RPMI7951 (cell line): ENCODE results near the gene BEGAIN. TPM values are rescaled to one million over a fixed set of nuclear protein-coding genes. Genes with fewer than 3 reads are reported as not detected.

ENCODE experiments used
- DNase-seq: peaks from one replicate; pipeline ENCODE4 v3.0.0-alpha.2; 2012; ENCODE audit warnings: low read depth
- total RNA-seq: library from RNA; depleted of rRNA; stranded (reverse); fragments of >200 nt; shearing (Covaris generic); gene quantifications from 2 replicates; pipeline ENCODE4 v1.2.3, GENCODE V29; 2014

The BEGAIN gene
- total RNA-seq, 1 experiment from 2014 or later, result not detected

DNA sequence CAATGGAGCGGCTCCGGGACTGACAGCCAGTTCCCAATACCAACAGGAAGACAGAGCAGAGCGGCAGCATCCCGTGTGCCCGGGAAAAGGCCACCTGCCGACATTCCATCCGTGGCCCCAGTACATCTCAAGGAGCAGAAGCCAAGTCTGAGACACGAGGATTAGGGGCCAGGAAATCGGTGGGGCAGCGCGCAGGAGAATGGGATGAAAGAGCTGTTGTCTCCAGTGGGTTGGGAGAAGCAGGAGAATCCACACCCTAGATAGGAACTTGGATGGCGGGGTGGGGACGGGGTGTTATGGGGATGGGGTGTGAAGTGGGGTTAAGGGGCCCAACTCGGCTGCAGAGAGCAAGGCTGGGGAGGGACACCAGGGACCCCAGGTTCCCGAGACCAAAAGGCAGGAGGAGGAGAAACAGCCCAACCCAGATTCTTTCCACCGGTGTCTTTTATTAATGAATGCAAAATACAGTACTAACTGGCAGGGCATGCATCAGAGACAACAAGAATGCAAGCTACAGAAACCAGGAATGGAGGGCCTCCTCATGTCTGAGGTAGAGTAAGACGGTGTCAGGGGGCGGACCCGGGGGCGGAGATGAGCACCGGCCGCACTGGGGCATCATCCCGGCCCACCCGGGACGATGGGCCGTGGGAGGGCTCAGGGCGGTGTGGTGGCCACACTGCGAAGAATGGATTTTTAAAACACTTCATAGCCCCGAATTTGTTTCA, 50.3 kb downstream of the BEGAIN start:
- DNase-seq, result no peak

DNA sequence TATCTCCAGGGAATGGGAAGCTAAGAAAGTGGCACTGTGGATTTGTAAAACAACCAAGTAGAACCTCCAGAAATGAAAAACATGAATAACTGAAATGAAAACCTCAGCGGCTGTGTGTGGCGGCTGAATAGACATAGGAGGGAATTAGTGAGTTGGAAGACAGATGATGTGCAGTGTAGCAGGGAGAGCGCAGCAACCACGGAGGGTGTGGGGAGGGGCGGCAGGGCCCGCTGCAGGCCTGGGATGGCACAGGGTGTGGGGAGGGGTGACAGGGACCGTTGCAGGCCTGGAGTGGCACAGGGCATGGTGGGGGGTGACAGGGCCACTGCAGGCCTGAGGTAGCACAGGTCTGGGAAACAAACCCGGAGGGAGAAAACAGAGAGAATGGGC, 51.1 kb downstream of the BEGAIN start:
- no peak for DNase-seq

DNA sequence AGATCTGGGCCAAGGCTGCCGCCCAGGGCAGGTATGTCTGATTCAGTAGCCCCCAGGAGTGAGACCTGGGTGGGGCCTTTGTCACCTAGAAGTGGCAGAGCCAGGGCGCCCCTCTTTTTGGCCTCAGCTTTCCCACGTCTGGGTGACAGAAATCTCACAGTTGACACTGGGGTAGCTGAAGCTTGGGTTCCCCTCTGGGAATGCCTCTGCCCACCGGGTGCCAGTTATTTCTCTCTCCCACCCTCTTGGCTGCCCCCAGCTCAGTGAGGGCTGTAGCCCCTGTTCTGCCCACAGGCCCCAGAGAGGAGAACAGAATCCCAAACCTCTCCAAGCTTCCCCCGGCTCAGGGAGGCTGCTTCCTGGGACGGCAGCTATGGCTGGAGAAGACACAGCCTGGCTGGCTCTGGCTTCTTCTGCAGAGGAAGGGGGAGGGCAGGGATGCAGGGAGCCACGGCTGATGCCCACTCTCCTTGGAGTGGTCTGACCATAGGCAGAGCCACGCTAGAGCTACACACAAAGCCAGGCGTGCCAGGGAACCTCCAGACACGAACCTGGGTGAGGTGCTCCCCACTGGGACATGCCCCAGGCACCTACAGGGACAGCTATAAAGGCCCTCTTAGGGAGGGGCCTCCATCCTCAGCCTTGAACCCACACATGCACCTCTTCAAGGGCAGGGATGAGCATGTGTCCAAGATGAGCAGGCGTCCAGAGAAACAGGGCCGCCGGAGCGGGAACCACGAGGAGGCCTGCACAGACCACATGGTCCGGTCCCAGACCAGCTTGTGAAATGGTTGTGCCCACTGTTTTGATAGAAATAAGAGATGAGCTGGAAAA, 51.7 kb downstream of the BEGAIN start:
- no peak for DNase-seq

DNA sequence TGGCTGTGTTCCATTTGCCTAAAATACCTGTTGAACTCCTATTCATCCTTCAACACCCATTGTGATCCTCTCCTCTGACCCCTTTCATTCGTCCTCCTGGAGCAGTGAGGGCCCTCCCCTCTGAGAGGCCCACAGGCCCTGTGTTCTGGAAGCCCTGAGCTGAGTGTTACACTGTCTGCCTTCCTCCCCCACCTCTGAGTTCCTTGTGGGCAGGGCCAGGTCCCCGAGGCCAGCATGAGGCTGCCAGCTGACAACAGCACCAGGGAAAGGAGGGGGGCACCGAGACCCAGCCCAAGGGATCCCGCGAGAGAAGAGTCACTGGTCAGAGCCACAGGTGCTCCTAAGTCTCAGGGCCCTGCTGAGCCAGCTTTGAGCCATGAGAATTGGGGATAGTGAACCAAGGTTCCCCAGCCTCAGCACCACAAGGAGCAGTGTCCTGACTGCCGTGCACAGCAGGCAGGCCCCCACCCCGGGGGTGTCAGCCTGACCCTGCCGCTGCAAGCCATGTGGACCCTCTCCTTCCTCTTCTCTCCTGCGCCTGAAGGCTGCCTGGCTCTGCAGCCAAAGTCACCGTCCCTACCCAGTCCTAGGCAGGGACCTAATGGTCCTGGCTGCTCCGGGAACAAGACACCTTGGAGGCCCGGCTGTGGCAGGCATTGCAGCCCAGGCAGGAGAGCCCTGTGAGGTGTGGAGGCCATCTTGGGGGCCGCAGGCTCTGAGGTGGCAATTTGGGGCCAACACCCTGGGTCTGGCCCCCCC, 52.5 kb downstream of the BEGAIN start:
- no peak for DNase-seq

DNA sequence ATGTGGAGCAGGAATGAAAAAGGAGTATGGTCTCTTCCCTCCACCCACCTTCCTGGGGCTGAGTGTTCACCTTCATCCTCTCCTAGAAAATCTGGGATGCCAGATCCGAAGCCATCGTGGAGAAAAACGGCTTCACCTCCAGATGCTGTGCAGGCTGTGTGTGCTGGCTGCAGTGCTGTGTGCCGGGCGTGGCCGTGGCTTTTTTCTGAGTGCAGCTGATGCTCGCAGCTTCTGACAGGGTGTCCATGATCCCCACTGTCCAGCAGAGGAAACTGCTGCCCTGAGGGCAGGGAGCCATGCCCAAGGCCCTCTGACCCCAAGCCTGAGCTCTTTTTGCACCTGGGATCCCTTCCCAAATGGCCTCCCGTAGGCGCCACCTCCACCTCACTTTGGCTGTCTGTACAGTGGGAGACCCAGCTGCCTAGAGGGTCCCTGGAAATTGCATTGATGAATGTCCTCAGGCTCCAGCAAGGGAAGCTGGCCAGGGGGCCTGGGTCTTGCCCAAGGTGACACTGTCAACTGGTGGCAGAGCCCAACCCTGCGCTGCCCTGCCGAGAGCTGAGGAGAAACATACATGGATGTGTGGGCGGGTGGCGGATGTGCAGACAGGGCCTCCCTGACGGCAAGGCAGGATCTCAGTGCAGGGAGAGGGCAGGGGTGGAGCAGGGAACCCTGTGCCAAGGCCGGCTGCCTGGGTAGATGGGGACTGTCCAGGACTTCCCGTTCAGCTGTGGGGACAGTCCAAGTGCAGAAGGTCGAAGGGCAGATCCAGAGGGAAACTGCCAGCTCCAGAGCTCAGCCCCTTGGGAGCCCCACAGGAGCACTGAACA, 53.3 kb downstream of the BEGAIN start:
- peak; percentile 11 for DNase-seq

DNA sequence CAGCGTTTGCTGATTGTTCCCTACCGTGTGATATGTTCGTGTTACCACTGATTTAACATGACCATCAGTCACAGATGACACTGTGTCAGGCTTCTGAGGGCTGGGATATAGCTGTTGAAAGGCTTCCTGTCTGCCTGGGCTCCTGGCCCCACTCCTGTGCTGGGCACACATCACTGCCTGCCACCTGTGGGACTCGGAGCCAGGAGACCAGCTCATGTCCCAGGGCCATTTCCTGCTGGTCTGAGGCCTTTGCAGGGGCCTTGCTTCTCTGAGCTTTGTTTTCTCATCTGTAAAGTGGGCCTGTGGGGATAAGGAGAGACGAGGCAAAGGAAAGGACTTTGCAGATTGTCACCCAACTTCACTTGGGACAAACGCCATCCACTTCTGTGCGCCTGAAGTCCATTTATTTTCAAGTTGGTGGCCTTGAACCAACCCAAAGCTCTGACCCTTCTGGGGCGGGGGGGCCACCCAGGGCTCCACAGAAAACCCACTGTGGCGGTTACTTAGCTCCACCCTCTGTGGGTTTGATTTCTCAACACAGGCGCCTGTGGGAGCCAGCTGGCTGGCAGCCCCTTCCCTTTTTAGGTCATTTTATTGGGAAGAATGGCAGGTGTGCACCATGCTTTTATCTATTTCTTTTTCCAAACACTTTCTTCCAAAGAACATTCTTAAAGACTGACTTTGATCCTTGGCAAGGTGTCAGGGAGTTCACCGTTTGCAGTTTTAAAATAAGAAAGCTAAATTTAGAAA, 54.1 kb downstream of the BEGAIN start:
- peak; percentile 15 for DNase-seq

DNA sequence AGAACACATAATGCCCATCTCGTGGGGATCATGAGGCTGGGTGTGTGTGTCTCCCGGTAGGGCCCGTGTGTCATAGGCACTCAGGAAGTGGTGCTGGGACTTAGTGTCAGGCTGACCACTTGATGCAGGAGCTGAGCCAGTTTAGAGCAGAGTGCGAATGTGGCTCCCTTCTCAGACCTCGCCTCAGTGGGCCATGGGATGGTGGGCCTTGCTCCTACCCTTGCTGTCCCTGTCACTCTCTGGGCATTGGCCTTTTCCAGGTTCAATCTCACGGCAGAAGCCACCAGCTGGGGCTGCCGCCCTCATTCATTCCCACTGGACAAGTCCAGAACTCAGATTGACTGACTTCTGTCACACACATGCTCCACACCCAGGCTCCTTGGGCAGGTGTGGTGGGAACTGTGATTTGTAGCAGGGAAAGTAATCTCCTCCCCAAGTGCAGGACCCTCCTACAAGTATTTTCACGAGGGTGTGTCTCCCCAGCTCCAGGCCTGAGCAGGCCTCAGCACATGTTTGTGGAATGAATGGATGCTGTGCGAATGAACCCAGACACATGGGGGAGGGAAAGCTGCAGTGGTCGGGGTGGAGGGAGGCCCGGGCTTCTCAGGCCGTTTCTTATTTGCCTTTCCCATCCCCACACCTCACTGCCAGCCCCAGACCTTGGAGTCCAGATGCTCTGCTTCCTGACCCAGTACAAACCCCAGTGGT, 54.9 kb downstream of the BEGAIN start:
- DNase-seq, result no peak

DNA sequence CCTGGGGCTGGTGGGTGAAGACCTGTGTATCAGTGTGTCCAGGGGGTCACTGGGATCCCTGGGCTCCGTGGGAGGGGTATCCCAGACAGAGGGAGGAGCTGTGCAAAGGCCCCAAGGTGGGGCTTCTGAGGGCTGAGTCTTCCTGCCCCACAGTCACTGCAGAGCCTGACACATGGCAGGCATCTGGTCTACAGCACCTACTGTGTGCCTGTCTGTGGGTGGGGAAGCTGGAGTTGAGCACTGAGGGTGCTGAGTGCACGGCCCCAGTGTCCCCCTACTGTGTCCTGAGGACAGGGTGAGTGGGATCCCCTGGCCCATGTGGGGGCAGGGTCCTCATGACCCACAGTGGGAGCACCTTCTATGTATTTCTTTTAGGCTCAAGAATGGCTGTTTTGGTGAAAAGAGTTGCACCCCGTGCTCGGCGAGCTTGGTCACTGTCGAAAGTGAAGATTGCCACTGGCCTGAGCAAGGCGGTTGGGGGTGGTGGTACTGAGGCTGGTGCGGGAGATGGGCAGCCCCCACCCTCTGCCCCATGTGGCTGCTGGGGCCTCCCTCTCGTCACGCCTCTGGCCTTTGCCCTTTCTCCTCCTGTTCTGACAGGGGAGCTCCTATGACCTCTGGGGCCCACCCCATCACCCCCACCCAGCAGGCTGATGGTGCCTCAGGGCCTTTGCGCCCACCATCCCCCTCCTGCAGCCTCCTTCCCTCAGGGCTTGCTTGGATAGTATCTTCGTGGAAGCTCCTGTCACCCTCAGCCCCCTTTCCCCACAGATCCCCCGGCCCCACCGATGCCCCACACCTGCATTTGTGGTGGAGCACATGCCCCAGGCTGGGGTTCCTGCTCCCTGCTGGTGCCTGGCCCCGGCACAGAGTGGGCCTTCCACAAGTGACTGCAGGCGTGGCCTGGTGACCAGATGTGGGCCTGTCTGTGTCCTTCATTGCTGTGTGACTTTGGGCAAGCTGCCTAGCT, 55.8 kb downstream of the BEGAIN start:
- DNase-seq, result no peak

DNA sequence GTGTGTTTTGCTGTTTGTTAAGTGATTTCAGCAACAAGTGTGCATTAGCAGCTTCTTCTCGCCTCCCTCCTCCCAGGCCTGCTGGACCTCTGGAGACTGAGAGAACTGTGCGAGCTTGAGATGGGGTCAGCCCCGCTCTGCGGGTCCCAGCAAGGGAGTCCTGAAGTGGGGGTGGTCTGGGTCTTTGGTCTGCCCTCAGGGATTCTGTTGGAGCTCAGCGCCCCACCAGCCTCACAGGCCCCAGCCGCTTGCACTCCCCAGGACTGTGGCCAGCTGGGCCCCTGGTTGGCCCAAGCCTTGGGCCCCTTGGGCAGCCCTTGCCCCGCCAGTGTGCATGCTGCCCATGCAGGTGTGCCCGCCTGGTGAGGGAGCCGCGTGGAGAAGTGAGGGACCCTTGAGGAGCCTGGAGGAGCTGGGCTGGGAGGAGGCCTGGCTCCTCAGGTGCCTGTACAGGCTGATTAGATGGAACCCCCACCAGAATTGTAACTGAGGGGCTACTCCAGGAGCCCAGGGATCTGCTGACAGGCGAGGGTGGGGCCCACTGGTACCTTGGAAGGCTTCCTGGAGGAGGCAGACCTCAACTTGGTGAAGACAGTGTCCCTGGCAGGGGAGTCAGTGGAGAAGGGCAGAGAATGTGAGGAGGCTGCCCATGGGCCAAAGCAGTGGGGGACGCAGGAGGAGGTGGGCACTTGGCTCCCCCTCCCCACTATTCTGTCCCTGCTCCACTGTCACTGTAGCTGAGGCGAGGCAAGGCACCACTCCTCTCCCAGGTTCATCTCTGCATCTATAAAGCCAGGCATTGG, 56.7 kb downstream of the BEGAIN start:
- no peak for DNase-seq

DNA sequence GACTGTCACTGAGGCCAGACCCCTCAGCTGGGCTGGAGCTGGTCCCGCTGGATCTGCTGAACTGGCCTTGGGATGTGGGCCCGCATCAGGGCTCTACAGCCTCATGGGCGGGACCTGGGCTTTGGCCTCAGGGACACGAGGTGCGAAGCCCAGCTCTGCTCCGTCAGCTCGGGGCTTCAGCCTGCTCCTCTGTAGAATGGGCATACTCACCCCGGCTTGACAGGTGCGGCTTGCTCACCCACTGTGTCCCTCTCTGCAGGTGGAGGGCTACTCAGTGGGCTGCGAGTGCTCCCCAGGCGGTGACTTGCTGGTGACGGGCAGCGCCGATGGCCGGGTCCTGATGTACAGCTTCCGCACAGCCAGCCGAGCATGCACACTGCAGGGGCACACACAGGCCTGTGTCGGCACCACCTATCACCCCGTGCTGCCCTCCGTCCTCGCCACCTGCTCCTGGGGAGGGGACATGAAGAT, 57.6 kb downstream of the BEGAIN start:
- DNase-seq, result no peak

DNA sequence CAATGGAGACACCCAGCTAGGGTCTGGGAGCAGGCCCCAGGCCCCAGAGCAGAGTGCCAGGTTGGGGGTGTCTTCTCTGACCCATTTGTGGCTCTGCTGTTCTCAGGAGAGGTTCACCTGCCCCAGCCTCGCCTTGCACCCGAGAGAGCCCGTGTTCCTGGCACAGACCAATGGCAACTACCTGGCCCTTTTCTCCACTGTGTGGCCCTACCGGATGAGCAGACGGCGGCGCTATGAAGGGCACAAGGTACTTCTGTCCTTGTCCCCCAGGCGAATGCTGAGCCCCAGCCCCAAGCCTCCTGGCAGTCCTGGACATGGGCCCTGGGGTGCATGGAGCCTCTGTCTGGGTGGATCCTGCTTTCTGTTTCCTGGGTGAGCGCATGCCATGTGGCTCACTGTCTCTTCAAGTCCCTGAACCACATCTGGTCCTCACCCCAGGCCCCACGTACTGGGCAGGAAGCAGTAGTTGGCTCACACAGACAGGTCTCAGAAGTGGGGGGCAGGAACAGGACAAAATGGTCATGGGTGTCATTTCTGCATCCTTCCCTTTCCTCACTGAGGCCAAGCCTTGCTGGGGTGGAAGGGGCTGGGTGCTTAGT, 58.2 kb downstream of the BEGAIN start:
- no peak for DNase-seq

DNA sequence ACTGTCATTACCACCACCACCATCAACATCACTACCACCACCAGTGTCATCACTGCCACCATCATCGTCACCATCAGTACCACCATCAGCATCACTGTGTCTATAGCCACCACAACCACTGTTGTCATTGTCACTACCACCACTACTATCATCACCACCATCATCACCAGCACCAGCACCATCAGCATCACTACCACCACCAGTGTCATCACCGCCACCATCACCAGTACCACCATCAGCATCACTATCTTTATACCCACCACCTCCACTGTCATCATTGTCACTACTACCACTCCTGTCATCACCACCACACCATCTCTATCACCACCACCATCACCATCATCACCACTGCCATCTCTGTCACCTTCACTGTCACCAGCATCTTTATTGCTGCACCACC, 60.6 kb downstream of the BEGAIN start:
- DNase-seq, result no peak

DNA sequence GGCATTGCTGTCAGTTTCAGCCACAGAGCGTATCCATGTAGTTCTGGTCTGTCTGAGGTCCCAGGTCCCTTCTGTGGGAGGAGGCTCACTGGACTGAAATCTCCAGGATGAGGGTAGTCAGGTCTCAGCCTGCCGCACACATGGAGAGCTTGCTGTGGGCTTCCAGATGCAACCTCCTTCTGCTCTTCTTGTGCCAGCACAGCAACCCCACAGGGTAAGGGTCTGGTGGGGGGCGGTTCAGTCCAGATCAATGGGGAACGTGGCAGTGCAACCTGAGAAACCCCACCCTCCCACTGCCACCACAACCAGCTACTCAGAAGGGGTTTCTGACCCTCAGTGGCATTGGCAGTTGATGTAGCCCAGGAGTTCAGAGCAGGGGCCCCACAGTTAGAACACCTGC, 61.2 kb downstream of the BEGAIN start:
- DNase-seq, result no peak

DNA sequence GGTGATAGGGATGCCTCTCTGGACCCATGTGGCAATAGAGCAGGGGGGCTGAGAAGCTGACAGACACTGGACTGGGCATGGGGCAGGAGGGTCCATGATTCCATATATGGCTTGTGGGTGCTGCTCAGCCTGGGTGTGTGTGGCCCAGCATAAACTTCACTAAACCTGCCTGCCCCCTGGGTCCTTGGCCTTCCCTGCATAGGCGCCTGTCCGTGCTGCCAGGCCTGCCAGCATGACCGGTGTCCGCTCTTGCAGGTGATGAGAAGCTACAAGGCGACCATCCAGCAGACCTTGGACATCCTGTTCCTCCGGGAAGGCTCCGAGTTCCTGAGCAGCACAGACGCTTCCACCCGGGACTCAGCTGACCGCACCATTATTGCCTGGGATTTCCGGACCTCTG, 61.6 kb downstream of the BEGAIN start:
- DNase-seq, result no peak

DNA sequence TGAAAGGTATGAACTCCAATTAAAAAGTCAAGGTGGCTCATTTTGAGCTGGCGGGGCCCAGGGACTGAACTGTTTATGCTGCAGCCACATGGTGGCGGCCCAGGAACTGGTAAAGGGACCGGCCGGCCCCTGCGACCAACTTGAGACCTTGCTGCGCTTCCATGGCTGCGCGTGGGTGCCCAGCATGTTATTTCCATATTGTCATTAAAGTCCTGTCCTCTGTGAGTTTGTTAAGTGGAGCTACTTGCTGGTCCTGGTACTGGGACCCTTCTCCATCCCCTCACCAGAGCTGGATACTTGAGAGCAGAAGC, 62.3 kb downstream of the BEGAIN start:
- DNase-seq, result no peak

DNA sequence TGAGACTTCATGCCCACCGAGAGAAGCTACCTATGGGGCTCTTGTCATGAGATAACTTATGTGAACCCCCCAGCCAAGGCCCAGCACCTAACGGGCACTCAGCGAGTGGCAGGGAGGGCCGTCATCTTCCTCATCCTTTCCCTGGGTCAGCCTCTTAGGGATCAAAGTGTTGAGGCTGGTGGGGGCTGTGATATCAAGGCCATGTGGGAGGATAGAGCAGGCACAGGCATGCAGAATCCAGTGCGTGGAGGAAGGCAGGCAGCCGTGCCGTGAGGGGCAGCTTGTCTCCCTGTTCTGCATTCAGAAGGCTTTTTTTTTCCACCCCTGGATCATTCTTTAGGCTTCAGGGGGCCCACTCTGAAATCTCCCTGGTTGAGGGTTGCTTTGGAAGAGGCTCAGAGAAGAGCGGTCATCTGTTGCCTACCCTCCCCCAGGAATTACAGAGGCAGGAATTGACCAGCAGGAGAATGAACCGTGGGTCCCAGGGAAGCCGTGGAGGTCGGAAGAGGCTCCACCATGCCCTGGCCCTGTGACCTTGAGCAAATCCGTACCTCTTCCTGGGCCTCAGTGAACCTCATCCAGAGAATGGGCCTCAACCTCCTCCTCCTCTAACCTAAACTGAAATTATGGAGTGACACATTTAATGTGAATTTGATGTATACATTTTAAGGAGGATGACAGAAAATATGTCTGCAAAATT, 62.8 kb downstream of the BEGAIN start:
- no peak for DNase-seq

DNA sequence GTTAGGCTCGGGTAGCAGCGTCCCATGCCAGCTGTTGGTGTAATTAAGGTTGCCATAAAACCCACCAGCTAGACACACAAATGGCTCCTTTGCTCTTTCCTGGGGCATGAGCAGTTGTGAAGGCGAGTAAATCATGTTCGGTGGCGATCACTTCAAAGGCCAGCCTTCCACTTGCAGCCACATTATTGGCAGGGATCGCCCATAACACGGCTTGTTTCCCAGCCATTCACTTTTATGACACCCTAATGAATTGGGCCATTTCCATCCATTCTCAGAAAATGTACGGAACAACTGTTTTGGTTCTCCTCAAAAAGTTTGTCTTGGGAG, 63.4 kb downstream of the BEGAIN start:
- no peak for DNase-seq
